ENCODE data around the gene PCNX2. TPM values are rescaled to one million over a fixed set of nuclear protein-coding genes. Genes with fewer than 3 reads are reported as not detected.

The PCNX2 gene
- total and polyA plus RNA-seq, 2 donors (not counting 3 experiments of a cell fraction or from before 2014, with no cell fraction given): 6.6 to 11.0 TPM

DNA sequence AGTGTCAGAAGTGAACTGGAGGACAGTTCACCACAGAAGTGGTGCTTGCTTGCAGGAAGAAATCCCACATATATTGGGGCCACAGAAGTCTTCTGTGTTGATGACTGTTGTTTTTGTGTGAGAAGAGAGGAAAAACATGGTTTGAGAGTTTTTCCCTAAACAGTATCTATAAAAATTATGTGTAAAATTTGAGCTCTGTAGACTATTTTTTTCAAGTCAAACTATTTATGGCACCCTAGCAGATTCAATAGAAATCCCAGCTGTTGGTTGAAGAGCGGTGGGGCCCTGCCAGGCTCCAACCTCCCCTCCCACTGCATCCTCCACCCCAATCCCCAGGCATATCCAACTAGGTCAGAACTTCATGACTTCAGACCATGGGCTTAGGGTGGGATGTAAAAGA lies 283.5 kb downstream of the PCNX2 start:
- H3K9me3 ChIP-seq (replicated peaks; ENCODE audit: control insufficient read depth, insufficient read depth, low read length): no peaks in the 10 kb centered on the region
- H2AFZ ChIP-seq (ENCODE audit: low read depth, low read length): no peak overlapping the region
- no TSS peak for BruUV-seq (replicated peaks)
- FAIRE-seq (no peak), DNase-seq (ENCODE audit: low read depth, low spot score) (no peak)
- no peaks in the 10 kb centered on the region for H3K36me3 ChIP-seq (ENCODE audit: control insufficient read depth in 2 of 2, extremely low read depth in 1 of 2, insufficient read depth in 2 of 2, low read length in 2 of 2)
- H3K9me1 ChIP-seq (replicated peaks; ENCODE audit: control insufficient read depth, extremely low read depth, insufficient read depth, low read length): no peaks in the 10 kb centered on the region
- no peak overlapping the region for H3K4me2 ChIP-seq (ENCODE audit: insufficient read depth, low read length)
- H4K20me1 ChIP-seq (replicated peaks; ENCODE audit: control insufficient read depth, extremely low read depth, insufficient read depth, low read length): no peaks in the 10 kb centered on the region
- no peaks in the 10 kb centered on the region for H3K27me3 ChIP-seq (ENCODE audit: control insufficient read depth in 2 of 2, insufficient read depth in 2 of 2, low read length in 2 of 2)
- no peak for TF ChIP-seq POLR2A (IDR thresholded peaks at IDR 0.05; ENCODE audit: low read depth, low read length)
- TF ChIP-seq, protein P1, sequence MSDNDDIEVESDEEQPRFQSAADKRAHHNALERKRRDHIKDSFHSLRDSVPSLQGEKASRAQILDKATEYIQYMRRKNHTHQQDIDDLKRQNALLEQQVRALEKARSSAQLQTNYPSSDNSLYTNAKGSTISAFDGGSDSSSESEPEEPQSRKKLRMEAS (IDR thresholded peaks at IDR 0.05; ENCODE audit: insufficient read depth, insufficient read length): no peak
- no peak for TF ChIP-seq POLR2AphosphoS5 (IDR thresholded peaks at IDR 0.05; ENCODE audit: insufficient read depth, low read depth, low read length)
- no peak for TF ChIP-seq FOS (IDR thresholded peaks at IDR 0.05; ENCODE audit: borderline replicate concordance, insufficient read depth, low read length)
- H3K9ac ChIP-seq (replicated peaks; ENCODE audit: extremely low read depth, insufficient read depth, low read length): no peak overlapping the region
- POLR2A ChIA-PET: no interaction called here
- intact Hi-C loops (cut with micrococcal nuclease): no loop called here
- H3K4me3 ChIP-seq (replicated peaks in 1 of 3; ENCODE audit: insufficient read depth in 1 of 3, low read depth in 1 of 3, low read length in 3 of 3): no peak overlapping the region
- H3K79me2 ChIP-seq (ENCODE audit: control insufficient read depth, insufficient read depth, low read length): no peaks in the 10 kb centered on the region
- CTCF ChIA-PET: no interaction called here
- dilution Hi-C loops (cut with MboI; ENCODE audit: extremely low pct_ligation_motif_present, low sequenced_read_pairs): no loop called here
- no peak overlapping the region for H3K27ac ChIP-seq (ENCODE audit: insufficient read depth, low read depth, low read length)
- no peaks in the 10 kb centered on the region for H3K4me1 ChIP-seq (ENCODE audit: control insufficient read depth, extremely low read depth, insufficient read depth, low read length)

DNA sequence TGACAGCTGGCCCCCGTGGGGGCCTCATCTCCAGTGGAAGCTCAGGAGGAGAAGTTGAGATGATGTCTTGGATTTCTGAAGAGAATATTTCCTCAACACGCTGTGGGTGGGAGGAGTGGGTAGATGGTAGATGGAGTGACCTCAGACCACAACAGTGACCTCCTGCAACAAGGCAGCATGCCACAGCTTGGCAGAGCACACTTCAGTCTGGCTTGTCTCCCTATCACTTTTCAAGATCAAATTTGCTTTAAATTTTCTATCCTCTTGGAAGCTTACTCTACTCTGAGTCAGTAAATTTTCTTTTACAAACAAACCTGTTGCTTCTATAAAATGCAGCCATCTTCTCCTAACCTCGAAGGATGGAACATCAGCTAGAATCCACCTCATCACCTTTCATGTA lies 285.4 kb downstream of the PCNX2 start:
- intact Hi-C loops (cut with micrococcal nuclease) (no loop called here), dilution Hi-C loops (cut with MboI; ENCODE audit: extremely low pct_ligation_motif_present, low sequenced_read_pairs) (no loop called here)
- Histone ChIP-seq H3K9me3 (replicated peaks; ENCODE audit: control insufficient read depth, insufficient read depth, low read length) (no peaks in the 10 kb centered on the region), H3K36me3 (ENCODE audit: control insufficient read depth in 2 of 2, extremely low read depth in 1 of 2, insufficient read depth in 2 of 2, low read length in 2 of 2) (no peaks in the 10 kb centered on the region), H3K4me1 (ENCODE audit: control insufficient read depth, extremely low read depth, insufficient read depth, low read length) (peaks cover 5% of the 10 kb centered on the region), H2AFZ (ENCODE audit: low read depth, low read length) (no peak overlapping the region), H3K79me2 (ENCODE audit: control insufficient read depth, insufficient read depth, low read length) (no peaks in the 10 kb centered on the region), H4K20me1 (replicated peaks; ENCODE audit: control insufficient read depth, extremely low read depth, insufficient read depth, low read length) (no peaks in the 10 kb centered on the region), H3K4me2 (ENCODE audit: insufficient read depth, low read length) (no peak overlapping the region), H3K27ac (ENCODE audit: insufficient read depth, low read depth, low read length) (no peak overlapping the region), H3K27me3 (ENCODE audit: control insufficient read depth in 2 of 2, insufficient read depth in 2 of 2, low read length in 2 of 2) (no peaks in the 10 kb centered on the region), H3K9ac (replicated peaks; ENCODE audit: extremely low read depth, insufficient read depth, low read length) (no peak overlapping the region), H3K4me3 (replicated peaks in 1 of 3; ENCODE audit: insufficient read depth in 1 of 3, low read depth in 1 of 3, low read length in 3 of 3) (no peak overlapping the region), H3K9me1 (replicated peaks; ENCODE audit: control insufficient read depth, extremely low read depth, insufficient read depth, low read length) (no peaks in the 10 kb centered on the region)
- TF ChIP-seq, protein P2, sequence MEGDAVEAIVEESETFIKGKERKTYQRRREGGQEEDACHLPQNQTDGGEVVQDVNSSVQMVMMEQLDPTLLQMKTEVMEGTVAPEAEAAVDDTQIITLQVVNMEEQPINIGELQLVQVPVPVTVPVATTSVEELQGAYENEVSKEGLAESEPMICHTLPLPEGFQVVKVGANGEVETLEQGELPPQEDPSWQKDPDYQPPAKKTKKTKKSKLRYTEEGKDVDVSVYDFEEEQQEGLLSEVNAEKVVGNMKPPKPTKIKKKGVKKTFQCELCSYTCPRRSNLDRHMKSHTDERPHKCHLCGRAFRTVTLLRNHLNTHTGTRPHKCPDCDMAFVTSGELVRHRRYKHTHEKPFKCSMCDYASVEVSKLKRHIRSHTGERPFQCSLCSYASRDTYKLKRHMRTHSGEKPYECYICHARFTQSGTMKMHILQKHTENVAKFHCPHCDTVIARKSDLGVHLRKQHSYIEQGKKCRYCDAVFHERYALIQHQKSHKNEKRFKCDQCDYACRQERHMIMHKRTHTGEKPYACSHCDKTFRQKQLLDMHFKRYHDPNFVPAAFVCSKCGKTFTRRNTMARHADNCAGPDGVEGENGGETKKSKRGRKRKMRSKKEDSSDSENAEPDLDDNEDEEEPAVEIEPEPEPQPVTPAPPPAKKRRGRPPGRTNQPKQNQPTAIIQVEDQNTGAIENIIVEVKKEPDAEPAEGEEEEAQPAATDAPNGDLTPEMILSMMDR (IDR thresholded peaks at IDR 0.05; ENCODE audit: extremely low read depth in 1 of 2, insufficient read depth in 1 of 2, low read depth in 1 of 2, low read length in 2 of 2): no peak
- TF ChIP-seq JUN (IDR thresholded peaks at IDR 0.05; ENCODE audit: borderline replicate concordance, insufficient read depth, insufficient read length, low read depth) (no peak), POLR2AphosphoS5 (IDR thresholded peaks at IDR 0.05; ENCODE audit: insufficient read depth, low read depth, low read length) (no peak), MYC (IDR thresholded peaks at IDR 0.05; ENCODE audit: low read depth, low read length) (no peak), GATA2 (IDR thresholded peaks at IDR 0.05; ENCODE audit: insufficient read depth, insufficient read length, low read depth, low read length) (no peak), FOS (IDR thresholded peaks at IDR 0.05; ENCODE audit: borderline replicate concordance, insufficient read depth, low read length) (no peak), POLR2A (IDR thresholded peaks at IDR 0.05; ENCODE audit: low read depth, low read length) (no peak), EZH2 (IDR thresholded peaks at IDR 0.05; ENCODE audit: borderline replicate concordance, low read depth, low read length, severe bottlenecking) (no peak)
- TF ChIP-seq, protein P1 (IDR thresholded peaks at IDR 0.05; ENCODE audit: insufficient read depth, insufficient read length): no peak
- ChIA-PET CTCF (interaction anchor here (0.9 kb wide), 1 partner anchor 11 kb away, joined by 3 read pairs; no protein-coding TSS in a partner anchor), POLR2A (no interaction called here)
- no peak for FAIRE-seq
- BruUV-seq (replicated peaks): no TSS peak
- no peak for DNase-seq (ENCODE audit: low read depth, low spot score)
